ENCODE results near the gene CUX1. TPM values are rescaled to one million over a fixed set of nuclear protein-coding genes. Genes with fewer than 3 reads are reported as not detected.

CUX1 gene
- total and polyA plus RNA-seq, 7 experiments from 2014 or later: 10.1 to 81.6 (median 42.5) TPM

DNA sequence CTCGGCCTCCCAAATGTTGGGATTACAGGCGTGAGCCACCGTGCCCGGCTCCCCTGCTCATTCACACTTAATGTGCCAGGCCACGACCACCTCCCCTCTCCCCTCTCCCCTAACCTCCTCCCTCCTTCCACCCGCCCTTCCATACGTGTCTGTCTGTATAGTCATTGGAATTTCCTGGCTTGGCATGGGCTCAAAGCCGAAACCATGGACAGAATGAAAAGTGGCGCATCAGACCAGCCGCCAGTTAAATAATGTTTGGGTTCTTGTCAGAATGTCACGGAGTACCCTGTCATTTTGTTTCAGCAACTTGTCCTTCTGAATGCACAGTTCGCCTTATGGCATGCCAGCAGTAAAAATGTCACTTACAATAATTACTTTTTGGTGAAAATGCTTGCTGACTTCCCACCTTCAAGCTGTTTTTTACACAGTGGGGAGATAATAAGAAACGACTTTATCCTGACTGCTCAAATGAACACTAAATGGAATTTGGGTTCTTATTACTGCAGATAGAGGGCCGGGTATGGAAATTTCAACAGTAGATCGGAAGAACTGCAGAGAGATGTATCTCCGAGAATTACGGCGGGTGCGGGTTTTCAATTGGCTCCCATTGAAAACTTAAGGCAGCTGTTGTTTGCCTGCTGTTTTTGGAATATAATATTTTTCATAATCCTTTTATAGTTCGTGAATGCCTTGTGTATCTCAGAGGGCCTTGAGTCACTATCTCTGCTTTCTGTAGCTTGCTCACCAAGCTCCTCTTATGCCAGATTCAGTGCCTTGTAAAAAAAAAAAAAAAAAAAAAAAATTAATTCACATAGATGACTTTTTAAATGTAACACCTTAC, 403.8 kb downstream of the CUX1 start:
- ATAC-seq (no peak), DNase-seq (no peak)
- H3K4me1 ChIP-seq (ENCODE audit: control insufficient read depth in 2 of 2, insufficient read depth in 2 of 2, low read length in 2 of 2): no peaks in the 10 kb centered on the region
- peaks cover 0 to 4% (median 0%) of the 10 kb centered on the region in 5 donors for H3K36me3 Mint-ChIP-seq
- H3K27me3 ChIP-seq (ENCODE audit: control insufficient read depth in 2 of 2, insufficient read depth in 2 of 2, low read length in 2 of 2): no peaks in the 10 kb centered on the region
- H3K27ac Mint-ChIP-seq: peak overlapping the region in 1 of 9 donors; percentile 47
- H3K27me3 Mint-ChIP-seq: no peaks in the 10 kb centered on the region
- POLR2A ChIA-PET: no interaction called here
- H3K9me3 ChIP-seq (ENCODE audit: control insufficient read depth in 2 of 3, low read length in 3 of 3): no peaks in the 10 kb centered on the region
- H3K4me3 Mint-ChIP-seq: no peak overlapping the region
- CTCF ChIA-PET: no interaction called here
- no peaks in the 10 kb centered on the region for H3K9me3 Mint-ChIP-seq
- H3K27ac ChIP-seq (ENCODE audit: low read depth, low read length): no peak overlapping the region
- H3K4me1 Mint-ChIP-seq: peaks cover 0 to 7% (median 0%) of the 10 kb centered on the region in 7 donors
- no peak overlapping the region for H3K4me3 ChIP-seq (ENCODE audit: low read length)
- H3K36me3 ChIP-seq (ENCODE audit: control insufficient read depth in 2 of 3, insufficient read depth in 3 of 3, low read length in 3 of 3): peaks cover 0 to 4% (median 0%) of the 10 kb centered on the region in 3 experiments
- intact Hi-C loops (cut with micrococcal nuclease): no loop called here

GRCh38 chr7:102221961-102222360, 404.5 kb downstream of the CUX1 start:
- ChIA-PET CTCF (no interaction called here), POLR2A (no interaction called here)

DNA sequence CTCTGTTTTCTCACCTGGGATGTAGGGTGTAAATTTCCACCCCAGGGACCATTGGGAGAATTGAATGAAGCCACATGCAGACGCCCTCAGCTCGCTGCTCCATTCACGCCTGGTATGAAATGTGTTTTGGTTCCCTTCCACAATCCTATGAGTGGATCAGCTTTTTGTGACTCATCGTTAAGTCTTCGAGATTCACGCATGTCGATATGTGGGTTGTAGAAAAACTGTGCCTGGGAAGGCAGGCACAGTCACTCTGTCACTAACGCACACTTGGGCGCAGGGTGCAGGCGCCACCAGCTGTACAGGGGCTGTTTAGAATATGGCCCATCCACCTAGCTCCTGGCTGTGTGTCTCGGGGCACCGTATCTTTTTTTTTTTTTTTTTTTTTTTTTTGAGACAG, 405.0 kb downstream of the CUX1 start:
- Mint-ChIP-seq H3K4me1 (peaks cover 0 to 4% (median 0%) of the 10 kb centered on the region in 7 donors), H3K27me3 (no peaks in the 10 kb centered on the region), H3K27ac (no peak overlapping the region), H3K9me3 (no peaks in the 10 kb centered on the region), H3K4me3 (no peak overlapping the region), H3K36me3 (peaks cover 0 to 10% (median 0%) of the 10 kb centered on the region in 5 donors)
- H3K4me3 ChIP-seq (ENCODE audit: low read length): no peak overlapping the region
- intact Hi-C loops (cut with micrococcal nuclease): no loop called here
- no peaks in the 10 kb centered on the region for H3K9me3 ChIP-seq (ENCODE audit: control insufficient read depth in 2 of 3, low read length in 3 of 3)
- DNase-seq (no peak), ATAC-seq (no peak)
- H3K36me3 ChIP-seq (ENCODE audit: control insufficient read depth in 2 of 3, insufficient read depth in 3 of 3, low read length in 3 of 3): peaks cover 0 to 9% (median 0%) of the 10 kb centered on the region in 3 experiments
- no peaks in the 10 kb centered on the region for H3K27me3 ChIP-seq (ENCODE audit: control insufficient read depth in 2 of 2, insufficient read depth in 2 of 2, low read length in 2 of 2)
- no peaks in the 10 kb centered on the region for H3K4me1 ChIP-seq (ENCODE audit: control insufficient read depth in 2 of 2, insufficient read depth in 2 of 2, low read length in 2 of 2)
- no peak overlapping the region for H3K27ac ChIP-seq (ENCODE audit: low read depth, low read length)
- ChIA-PET POLR2A (no interaction called here), CTCF (no interaction called here)

More at GRCh38 chr7:102221961-102222360, 404.5 kb downstream of the CUX1 start:
- H3K4me3 ChIP-seq (ENCODE audit: low read length): no peak overlapping the region
- Mint-ChIP-seq H3K27me3 (no peaks in the 10 kb centered on the region), H3K36me3 (peaks cover 0 to 7% (median 0%) of the 10 kb centered on the region in 5 donors), H3K27ac (no peak overlapping the region), H3K4me3 (no peak overlapping the region), H3K9me3 (no peaks in the 10 kb centered on the region), H3K4me1 (peaks cover 0 to 7% (median 0%) of the 10 kb centered on the region in 7 donors)
- no peak overlapping the region for H3K27ac ChIP-seq (ENCODE audit: low read depth, low read length)
- DNase-seq: no peak
- H3K27me3 ChIP-seq (ENCODE audit: control insufficient read depth in 2 of 2, insufficient read depth in 2 of 2, low read length in 2 of 2): no peaks in the 10 kb centered on the region
- no peak for ATAC-seq
- H3K4me1 ChIP-seq (ENCODE audit: control insufficient read depth in 2 of 2, insufficient read depth in 2 of 2, low read length in 2 of 2): no peaks in the 10 kb centered on the region
- H3K36me3 ChIP-seq (ENCODE audit: control insufficient read depth in 2 of 3, insufficient read depth in 3 of 3, low read length in 3 of 3): peaks cover 0 to 4% (median 0%) of the 10 kb centered on the region in 3 experiments
- no peaks in the 10 kb centered on the region for H3K9me3 ChIP-seq (ENCODE audit: control insufficient read depth in 2 of 3, low read length in 3 of 3)
- intact Hi-C loops (cut with micrococcal nuclease): no loop called here

DNA sequence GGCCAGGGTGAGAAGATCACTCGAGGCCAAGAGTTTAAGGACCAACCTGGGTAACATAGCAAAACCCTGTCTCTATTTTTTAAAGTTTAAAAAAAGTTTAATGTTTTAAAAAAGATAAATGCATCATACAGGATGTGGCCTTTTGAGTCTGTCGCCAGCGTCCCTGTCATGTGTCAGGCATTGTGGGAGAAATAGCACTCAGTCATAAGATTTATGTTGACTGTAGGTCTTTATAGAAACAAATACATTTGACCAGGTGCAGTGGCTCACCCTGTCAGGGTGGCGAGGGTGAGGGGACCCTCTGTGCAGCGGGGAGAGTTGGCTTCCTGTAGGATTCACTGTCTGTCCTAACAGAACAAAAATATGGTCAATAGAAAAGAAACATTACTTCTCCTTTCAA, 405.8 kb downstream of the CUX1 start:
- no peaks in the 10 kb centered on the region for H3K9me3 Mint-ChIP-seq
- POLR2A ChIA-PET: no interaction called here

GRCh38 chr7:102225025-102225424, 407.6 kb downstream of the CUX1 start:
- Histone ChIP-seq H3K9me3 (ENCODE audit: control insufficient read depth in 2 of 3, low read length in 3 of 3) (no peaks in the 10 kb centered on the region), H3K27ac (ENCODE audit: low read depth, low read length) (no peak overlapping the region), H3K36me3 (ENCODE audit: control insufficient read depth in 2 of 3, insufficient read depth in 3 of 3, low read length in 3 of 3) (peaks cover 0 to 30% (median 0%) of the 10 kb centered on the region in 3 experiments), H3K4me3 (ENCODE audit: low read length) (no peak overlapping the region), H3K4me1 (ENCODE audit: control insufficient read depth in 2 of 2, insufficient read depth in 2 of 2, low read length in 2 of 2) (no peaks in the 10 kb centered on the region), H3K27me3 (ENCODE audit: control insufficient read depth in 2 of 2, insufficient read depth in 2 of 2, low read length in 2 of 2) (no peaks in the 10 kb centered on the region)
- intact Hi-C loops (cut with micrococcal nuclease): no loop called here
- H3K9me3 Mint-ChIP-seq: no peaks in the 10 kb centered on the region
- ChIA-PET CTCF (no interaction called here), POLR2A (no interaction called here)
- ATAC-seq: no peak
- H3K4me3 Mint-ChIP-seq: no peak overlapping the region
- no peak for DNase-seq
- H3K36me3 Mint-ChIP-seq: peaks cover 0 to 6% (median 0%) of the 10 kb centered on the region in 5 donors
- peaks cover 0 to 4% (median 0%) of the 10 kb centered on the region in 7 donors for H3K4me1 Mint-ChIP-seq
- no peaks in the 10 kb centered on the region for H3K27me3 Mint-ChIP-seq
- no peak overlapping the region for H3K27ac Mint-ChIP-seq

More for the DNA sequence above, 405.8 kb downstream of the CUX1 start:
- Mint-ChIP-seq H3K27ac (peak overlapping the region in 2 of 9 donors; percentile 59 to 65), H3K36me3 (peaks cover 0 to 10% (median 0%) of the 10 kb centered on the region in 5 donors), H3K4me1 (peaks cover 0 to 4% (median 0%) of the 10 kb centered on the region in 7 donors), H3K4me3 (no peak overlapping the region), H3K27me3 (no peaks in the 10 kb centered on the region)
- DNase-seq: peak in 2 of 9 donors; percentile 3 to 5
- H3K27me3 ChIP-seq (ENCODE audit: control insufficient read depth in 2 of 2, insufficient read depth in 2 of 2, low read length in 2 of 2): no peaks in the 10 kb centered on the region
- H3K36me3 ChIP-seq (ENCODE audit: control insufficient read depth in 2 of 3, insufficient read depth in 3 of 3, low read length in 3 of 3): peaks cover 0 to 16% (median 0%) of the 10 kb centered on the region in 3 experiments
- CTCF ChIA-PET: interaction anchor here (0.7 kb wide), 1 partner anchor 28 kb away, joined by 5 read pairs; no protein-coding TSS in a partner anchor
- H3K9me3 ChIP-seq (ENCODE audit: control insufficient read depth in 2 of 3, low read length in 3 of 3): no peaks in the 10 kb centered on the region
- intact Hi-C loops (cut with micrococcal nuclease): no loop called here
- H3K4me1 ChIP-seq (ENCODE audit: control insufficient read depth in 2 of 2, insufficient read depth in 2 of 2, low read length in 2 of 2): no peaks in the 10 kb centered on the region
- H3K4me3 ChIP-seq (ENCODE audit: low read length): no peak overlapping the region
- ATAC-seq: no peak
- no peak overlapping the region for H3K27ac ChIP-seq (ENCODE audit: low read depth, low read length)

DNA sequence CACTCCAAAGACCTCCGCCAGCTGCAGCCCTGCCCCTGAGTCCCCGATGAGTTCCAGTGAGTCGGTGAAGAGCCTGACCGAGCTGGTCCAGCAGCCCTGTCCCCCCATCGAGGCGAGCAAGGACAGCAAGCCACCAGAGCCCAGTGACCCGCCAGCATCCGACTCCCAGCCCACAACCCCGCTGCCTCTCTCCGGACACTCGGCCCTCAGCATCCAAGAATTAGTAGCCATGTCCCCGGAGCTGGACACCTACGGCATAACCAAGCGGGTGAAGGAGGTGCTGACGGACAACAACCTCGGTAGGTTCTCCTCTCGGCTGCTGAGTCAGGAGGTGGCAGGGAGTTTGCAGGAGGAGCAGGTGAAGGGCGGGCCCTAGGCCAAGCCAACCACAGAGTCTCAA, 409.9 kb downstream of the CUX1 start:
- Histone ChIP-seq H3K27ac (ENCODE audit: low read depth, low read length) (no peak overlapping the region), H3K4me3 (ENCODE audit: low read length) (no peak overlapping the region), H3K27me3 (ENCODE audit: control insufficient read depth in 2 of 2, insufficient read depth in 2 of 2, low read length in 2 of 2) (no peaks in the 10 kb centered on the region), H3K36me3 (ENCODE audit: control insufficient read depth in 2 of 3, insufficient read depth in 3 of 3, low read length in 3 of 3) (peaks cover 0 to 32% (median 0%) of the 10 kb centered on the region in 3 experiments), H3K9me3 (ENCODE audit: control insufficient read depth in 2 of 3, low read length in 3 of 3) (no peaks in the 10 kb centered on the region), H3K4me1 (ENCODE audit: control insufficient read depth in 2 of 2, insufficient read depth in 2 of 2, low read length in 2 of 2) (no peaks in the 10 kb centered on the region)
- no peaks in the 10 kb centered on the region for H3K27me3 Mint-ChIP-seq
- ATAC-seq (no peak), DNase-seq (no peak)
- peaks cover 0 to 7% (median under 1%) of the 10 kb centered on the region in 5 donors for H3K36me3 Mint-ChIP-seq
- POLR2A ChIA-PET: no interaction called here
- H3K4me3 Mint-ChIP-seq: no peak overlapping the region
- CTCF ChIA-PET: interaction anchor here (0.6 kb wide), 1 partner anchor 624 kb away, joined by 3 read pairs; no protein-coding TSS in a partner anchor
- no peaks in the 10 kb centered on the region for H3K9me3 Mint-ChIP-seq
- intact Hi-C loops (cut with micrococcal nuclease): no loop called here
- H3K27ac Mint-ChIP-seq: no peak overlapping the region
- H3K4me1 Mint-ChIP-seq: peaks cover 0 to 2% (median 0%) of the 10 kb centered on the region in 7 donors
